Measurements from ENCODE around the gene WFDC5.

- no peak for TF ChIP-seq CTCF (IDR thresholded peaks at IDR 0.05)
- TF ChIP-seq POLR2A (IDR thresholded peaks at IDR 0.05) = no peak
Measured at GRCh38 chr20:45114465-45115385, at the start of gene WFDC5.

Data from adrenal gland (tissue), 5 donors.